ENCODE measurements around the gene SLC22A4. TPM values are rescaled to one million over a fixed set of nuclear protein-coding genes. Genes with fewer than 3 reads are reported as not detected.

Gene SLC22A4
- total RNA-seq, 2 experiments from 2014 or later, result 1.9 to 2.0 TPM

GRCh38 chr5:132257131-132258101 lies 36.8 kb upstream of the SLC22A4 start, which contains the start of gene PDLIM4:
Gene PDLIM4 (plus strand): TSS chr5:132257696. CDS start chr5:132257735, 39 bp downstream.
- Mint-ChIP-seq H3K27ac (no peak within 1 kb of the TSS), H3K27me3 (ENCODE audit: low read depth) (peaks cover 12% of the 10 kb centered on the region), H3K4me1 (ENCODE audit: low read depth) (peaks cover 14% of the 10 kb centered on the region), H3K4me3 (no peak within 1 kb of the TSS), H3K9me3 (no peaks in the 10 kb centered on the region), H3K36me3 (ENCODE audit: low read depth) (no peaks in the 10 kb centered on the region)
- peak; percentile 4 for DNase-seq
- intact Hi-C loops (cut with micrococcal nuclease), result no loop called here
- CTCF ChIA-PET, result interaction anchor here (2.2 kb wide), 1 partner anchor 19 kb away, joined by 9 read pairs; no protein-coding TSS in a partner anchor

GRCh38 chr5:132258102-132259068 lies 35.8 kb upstream of the SLC22A4 start:
- peaks cover 14% of the 10 kb centered on the region for H3K4me1 Mint-ChIP-seq (ENCODE audit: low read depth)
- H3K9me3 Mint-ChIP-seq, result no peaks in the 10 kb centered on the region
- peak; percentile 4 for DNase-seq
- H3K27me3 Mint-ChIP-seq (ENCODE audit: low read depth), result peaks cover 12% of the 10 kb centered on the region
- no peak overlapping the region for H3K27ac Mint-ChIP-seq
- CTCF ChIA-PET, result no interaction called here
- no peak overlapping the region for H3K4me3 Mint-ChIP-seq
- H3K36me3 Mint-ChIP-seq (ENCODE audit: low read depth), result no peaks in the 10 kb centered on the region
- intact Hi-C loops (cut with micrococcal nuclease), result no loop called here

- H3K4me3 Mint-ChIP-seq, result no peak overlapping the region
- H3K36me3 Mint-ChIP-seq (ENCODE audit: low read depth), result no peaks in the 10 kb centered on the region
- H3K27me3 Mint-ChIP-seq (ENCODE audit: low read depth), result peaks cover 12% of the 10 kb centered on the region
- CTCF ChIA-PET, result no interaction called here
- no peaks in the 10 kb centered on the region for H3K9me3 Mint-ChIP-seq
- peaks cover 14% of the 10 kb centered on the region for H3K4me1 Mint-ChIP-seq (ENCODE audit: low read depth)
- DNase-seq, result peak; percentile 2
- intact Hi-C loops (cut with micrococcal nuclease), result no loop called here
- H3K27ac Mint-ChIP-seq, result no peak overlapping the region
These were observed 34.9 kb upstream of the SLC22A4 start for GRCh38 chr5:132259069-132259851.

- CTCF ChIA-PET, result no interaction called here
- H3K27ac Mint-ChIP-seq, result no peak overlapping the region
- H3K9me3 Mint-ChIP-seq, result no peaks in the 10 kb centered on the region
- no peaks in the 10 kb centered on the region for H3K36me3 Mint-ChIP-seq (ENCODE audit: low read depth)
- peaks cover 14% of the 10 kb centered on the region for H3K4me1 Mint-ChIP-seq (ENCODE audit: low read depth)
- H3K27me3 Mint-ChIP-seq (ENCODE audit: low read depth), result peaks cover 12% of the 10 kb centered on the region
- intact Hi-C loops (cut with micrococcal nuclease), result no loop called here
- peak; percentile 6 for DNase-seq
- no peak overlapping the region for H3K4me3 Mint-ChIP-seq
These were observed 34.1 kb upstream of the SLC22A4 start for GRCh38 chr5:132260051-132260450.

- no peak overlapping the region for H3K4me3 Mint-ChIP-seq
- H3K4me1 Mint-ChIP-seq (ENCODE audit: low read depth), result peaks cover 14% of the 10 kb centered on the region
- peak; percentile 25 for DNase-seq
- no peaks in the 10 kb centered on the region for H3K36me3 Mint-ChIP-seq (ENCODE audit: low read depth)
- H3K27ac Mint-ChIP-seq, result no peak overlapping the region
- H3K27me3 Mint-ChIP-seq (ENCODE audit: low read depth), result peaks cover 12% of the 10 kb centered on the region
- intact Hi-C loops (cut with micrococcal nuclease), result no loop called here
- no peaks in the 10 kb centered on the region for H3K9me3 Mint-ChIP-seq
- CTCF ChIA-PET, result interaction anchor here (1.3 to 1.4 kb wide), 2 partner anchors 11 to 23 kb away, joined by 3 read pairs; no protein-coding TSS in a partner anchor
These were observed 33.3 kb upstream of the SLC22A4 start for GRCh38 chr5:132260714-132261551.

- peak; percentile 3 for DNase-seq
- H3K27ac Mint-ChIP-seq, result no peak overlapping the region
- intact Hi-C loops (cut with micrococcal nuclease), result no loop called here
- peaks cover 12% of the 10 kb centered on the region for H3K4me1 Mint-ChIP-seq (ENCODE audit: low read depth)
- no peaks in the 10 kb centered on the region for H3K9me3 Mint-ChIP-seq
- CTCF ChIA-PET, result interaction anchor here (1.0 to 1.4 kb wide), 5 partner anchors 10 to 107 kb away, joined by 3 to 4 read pairs (median 3); partner anchors contain the start of gene SLC22A5
- peaks cover 4% of the 10 kb centered on the region for H3K27me3 Mint-ChIP-seq (ENCODE audit: low read depth)
- H3K36me3 Mint-ChIP-seq (ENCODE audit: low read depth), result no peaks in the 10 kb centered on the region
- H3K4me3 Mint-ChIP-seq, result no peak overlapping the region
These were observed 32.0 kb upstream of the SLC22A4 start for GRCh38 chr5:132261881-132262845.

GRCh38 chr5:132262882-132263547 lies 31.2 kb upstream of the SLC22A4 start:
- Mint-ChIP-seq H3K4me3 (no peak overlapping the region), H3K9me3 (no peaks in the 10 kb centered on the region), H3K27ac (no peak overlapping the region), H3K4me1 (ENCODE audit: low read depth) (peaks cover 12% of the 10 kb centered on the region), H3K27me3 (ENCODE audit: low read depth) (peaks cover 3% of the 10 kb centered on the region), H3K36me3 (ENCODE audit: low read depth) (no peaks in the 10 kb centered on the region)
- intact Hi-C loops (cut with micrococcal nuclease), result no loop called here
- CTCF ChIA-PET, result interaction anchor here (0.6 to 1.2 kb wide), 5 partner anchors 12 to 665 kb away, joined by 3 to 4 read pairs (median 3); partner anchors contain the start of gene SLC22A5
- DNase-seq, result no peak

GRCh38 chr5:132263548-132264261 lies 30.5 kb upstream of the SLC22A4 start:
- Mint-ChIP-seq H3K27me3 (ENCODE audit: low read depth) (no peaks in the 10 kb centered on the region), H3K36me3 (ENCODE audit: low read depth) (no peaks in the 10 kb centered on the region), H3K27ac (no peak overlapping the region), H3K4me3 (no peak overlapping the region), H3K9me3 (no peaks in the 10 kb centered on the region), H3K4me1 (ENCODE audit: low read depth) (peaks cover 12% of the 10 kb centered on the region)
- CTCF ChIA-PET, result interaction anchor here (0.6 to 1.2 kb wide), 4 partner anchors 12 to 665 kb away, joined by 3 to 4 read pairs (median 3); no protein-coding TSS in a partner anchor
- intact Hi-C loops (cut with micrococcal nuclease), result no loop called here
- DNase-seq, result peak; percentile 7

- intact Hi-C loops (cut with micrococcal nuclease), result no loop called here
- H3K9me3 Mint-ChIP-seq, result no peaks in the 10 kb centered on the region
- CTCF ChIA-PET, result interaction anchor here (1.5 kb wide), 1 partner anchor 26 kb away, joined by 10 read pairs; no protein-coding TSS in a partner anchor
- no peak overlapping the region for H3K4me3 Mint-ChIP-seq
- H3K27ac Mint-ChIP-seq, result no peak overlapping the region
- peaks cover 12% of the 10 kb centered on the region for H3K4me1 Mint-ChIP-seq (ENCODE audit: low read depth)
- no peaks in the 10 kb centered on the region for H3K36me3 Mint-ChIP-seq (ENCODE audit: low read depth)
- DNase-seq, result peak; percentile 2
- H3K27me3 Mint-ChIP-seq (ENCODE audit: low read depth), result no peaks in the 10 kb centered on the region
These were observed 29.5 kb upstream of the SLC22A4 start for GRCh38 chr5:132264546-132265335.

Measured in activated naive CD4-positive, alpha-beta T cell treated with anti-CD3 and anti-CD28 coated beads for 36 hours (primary cell).